Left ventricle myocardium inferior (tissue), 1 donor: ENCODE data around the gene WFDC11. TPM values are rescaled to one million over a fixed set of nuclear protein-coding genes. Genes with fewer than 3 reads are reported as not detected.
A peak's percentile ranks its signal among the peaks of the same experiment; 100 is the strongest.

Experiments
- DNase-seq: peaks from one replicate; pipeline ENCODE4 v3.0.0-alpha.2; 2020
- H3K27ac ChIP-seq: fragments of 200-600 bp; replicated peaks from 2 replicates; pipeline ENCODE4 v1.8.0; 2021
- H3K27me3 ChIP-seq: fragments of 200-600 bp; 2 replicates; pipeline ENCODE4 v1.8.0; 2021; ENCODE audit warnings: low read depth
- H3K36me3 ChIP-seq: fragments of 200-600 bp; 2 replicates; pipeline ENCODE4 v1.8.0; 2021
- H3K4me1 ChIP-seq: fragments of 200-600 bp; 2 replicates; pipeline ENCODE4 v1.8.0; 2021
- H3K4me3 ChIP-seq: fragments of 200-600 bp; 2 replicates; pipeline ENCODE4 v1.8.0; 2021; ENCODE audit warnings: mild to moderate bottlenecking, moderate library complexity
- H3K9me3 ChIP-seq: fragments of 200-600 bp; replicated peaks from 2 replicates; pipeline ENCODE4 v1.8.0; 2021
- CTCF ChIP-seq: fragments of 200-600 bp; IDR thresholded peaks from 2 replicates; pipeline ENCODE4 v1.8.0; 2021; ENCODE audit warnings: antibody characterized with exemption, mild to moderate bottlenecking, borderline replicate concordance
- intact Hi-C: fragments of 100-400 bp; cut with micrococcal nuclease; formaldehyde crosslinking; loops from one replicate; pipeline ENCODE4 v1.11.0; 2022
- total RNA-seq: library from RNA; stranded (reverse); fragmentation: NEBNext Ultra II Directional; extraction: Animal tissue kit (Norgen Biotek cat#: 25700); gene quantifications from one replicate; pipeline ENCODE4 v1.2.1, GENCODE V29; 2021
- donor health status: DM: no; HTN: yes; CAD: no; lungs with severe emphysema.

The WFDC11 gene
- total RNA-seq, 1 donor from 2014 or later = not detected

- Histone ChIP-seq H3K27me3 (peaks cover 46% of the 10 kb centered on the region), H3K4me3 (no peak within 1 kb of the TSS), H3K36me3 (no peaks in the 10 kb centered on the region), H3K4me1 (no peaks in the 10 kb centered on the region), H3K9me3 (no peaks in the 10 kb centered on the region), H3K27ac (no peak within 1 kb of the TSS)
- TF ChIP-seq CTCF = no peak
- intact Hi-C loops = no loop called here
- no peak for DNase-seq
Measured at GRCh38 chr20:45631184-45631583, 38.9 kb downstream of the WFDC11 start, which contains the start of gene WFDC9. TSS of gene WFDC9 (minus strand) at chr20:45631284. CDS start at chr20:45610181, 21,103 bp downstream.

GRCh38 chr20:45630371-45630770 lies 39.7 kb downstream of the WFDC11 start:
- H3K4me1 ChIP-seq = no peaks in the 10 kb centered on the region
- no peak overlapping the region for H3K4me3 ChIP-seq
- no peak overlapping the region for H3K27ac ChIP-seq
- intact Hi-C loops = no loop called here
- peaks cover 49% of the 10 kb centered on the region for H3K27me3 ChIP-seq
- no peak for TF ChIP-seq CTCF
- no peak for DNase-seq
- H3K9me3 ChIP-seq = peaks cover 2% of the 10 kb centered on the region
- no peaks in the 10 kb centered on the region for H3K36me3 ChIP-seq

GRCh38 chr20:45629496-45630100 lies 40.4 kb downstream of the WFDC11 start, which contains the start of gene WFDC10A:
TSS of gene WFDC10A (plus strand) at chr20:45629739. CDS start at chr20:45629814, 75 bp downstream.
- Histone ChIP-seq H3K36me3 (no peaks in the 10 kb centered on the region), H3K4me1 (no peaks in the 10 kb centered on the region), H3K4me3 (no peak within 1 kb of the TSS), H3K27ac (no peak within 1 kb of the TSS), H3K27me3 (peaks cover 49% of the 10 kb centered on the region), H3K9me3 (peaks cover 8% of the 10 kb centered on the region)
- peak; percentile 60 for TF ChIP-seq CTCF
- intact Hi-C loops = no loop called here
- DNase-seq = no peak

- peaks cover 14% of the 10 kb centered on the region for H3K9me3 ChIP-seq
- intact Hi-C loops = no loop called here
- peaks cover 45% of the 10 kb centered on the region for H3K27me3 ChIP-seq
- no peak for DNase-seq
- no peak overlapping the region for H3K27ac ChIP-seq
- no peak for TF ChIP-seq CTCF
- no peak overlapping the region for H3K4me3 ChIP-seq
- no peaks in the 10 kb centered on the region for H3K4me1 ChIP-seq
- no peaks in the 10 kb centered on the region for H3K36me3 ChIP-seq
Measured at GRCh38 chr20:45626540-45626939, 43.5 kb downstream of the WFDC11 start.

- H3K27ac ChIP-seq = no peak overlapping the region
- DNase-seq = no peak
- H3K27me3 ChIP-seq = peaks cover 4% of the 10 kb centered on the region
- H3K4me3 ChIP-seq = no peak overlapping the region
- intact Hi-C loops = no loop called here
- no peaks in the 10 kb centered on the region for H3K36me3 ChIP-seq
- H3K4me1 ChIP-seq = no peaks in the 10 kb centered on the region
- no peak for TF ChIP-seq CTCF
- peaks cover 27% of the 10 kb centered on the region for H3K9me3 ChIP-seq
Measured at GRCh38 chr20:45621593-45621992, 48.4 kb downstream of the WFDC11 start.
